C4-2B (cell line): ENCODE measurements around the gene RPS15A.

Experiments used
- H3K27ac ChIP-seq: fragments of 450-650 bp; 2 replicates; pipeline ENCODE4 v1.5.1; 2017
- ZFX ChIP-seq: fragments of 450-650 bp; IDR thresholded peaks from 2 replicates; pipeline ENCODE4 v1.6.1; 2017
- TF ChIP-seq, protein P1 (sequence below): fragments of 450-650 bp; conservative IDR thresholded peaks from 2 replicates; pipeline ENCODE4 v1.5.1; 2017; ENCODE audit warnings: mild to moderate bottlenecking

RPS15A gene

DNA sequence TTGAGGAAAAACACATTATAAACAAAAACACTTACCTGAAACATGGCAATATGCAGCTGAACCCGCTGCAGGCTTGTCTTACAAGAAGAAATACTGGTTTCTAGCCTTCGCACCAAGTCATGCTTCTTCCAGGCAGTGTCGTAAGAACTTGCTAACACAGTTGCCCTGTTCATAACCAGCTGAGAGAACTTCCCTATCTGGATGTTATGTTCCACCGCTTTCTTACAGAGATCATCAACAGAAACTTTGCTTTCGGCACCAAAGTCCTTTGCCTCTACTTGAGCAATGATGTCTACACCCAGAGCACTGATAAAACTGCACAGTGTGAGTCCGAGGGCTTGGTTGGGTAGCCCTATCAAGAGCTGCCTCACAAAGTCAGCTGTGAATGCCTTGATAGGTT is 39.1 kb upstream of the RPS15A start:
- TF ChIP-seq, protein P1, sequence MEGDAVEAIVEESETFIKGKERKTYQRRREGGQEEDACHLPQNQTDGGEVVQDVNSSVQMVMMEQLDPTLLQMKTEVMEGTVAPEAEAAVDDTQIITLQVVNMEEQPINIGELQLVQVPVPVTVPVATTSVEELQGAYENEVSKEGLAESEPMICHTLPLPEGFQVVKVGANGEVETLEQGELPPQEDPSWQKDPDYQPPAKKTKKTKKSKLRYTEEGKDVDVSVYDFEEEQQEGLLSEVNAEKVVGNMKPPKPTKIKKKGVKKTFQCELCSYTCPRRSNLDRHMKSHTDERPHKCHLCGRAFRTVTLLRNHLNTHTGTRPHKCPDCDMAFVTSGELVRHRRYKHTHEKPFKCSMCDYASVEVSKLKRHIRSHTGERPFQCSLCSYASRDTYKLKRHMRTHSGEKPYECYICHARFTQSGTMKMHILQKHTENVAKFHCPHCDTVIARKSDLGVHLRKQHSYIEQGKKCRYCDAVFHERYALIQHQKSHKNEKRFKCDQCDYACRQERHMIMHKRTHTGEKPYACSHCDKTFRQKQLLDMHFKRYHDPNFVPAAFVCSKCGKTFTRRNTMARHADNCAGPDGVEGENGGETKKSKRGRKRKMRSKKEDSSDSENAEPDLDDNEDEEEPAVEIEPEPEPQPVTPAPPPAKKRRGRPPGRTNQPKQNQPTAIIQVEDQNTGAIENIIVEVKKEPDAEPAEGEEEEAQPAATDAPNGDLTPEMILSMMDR = no peak
- TF ChIP-seq ZFX = no peak
- H3K27ac ChIP-seq = no peak overlapping the region

DNA sequence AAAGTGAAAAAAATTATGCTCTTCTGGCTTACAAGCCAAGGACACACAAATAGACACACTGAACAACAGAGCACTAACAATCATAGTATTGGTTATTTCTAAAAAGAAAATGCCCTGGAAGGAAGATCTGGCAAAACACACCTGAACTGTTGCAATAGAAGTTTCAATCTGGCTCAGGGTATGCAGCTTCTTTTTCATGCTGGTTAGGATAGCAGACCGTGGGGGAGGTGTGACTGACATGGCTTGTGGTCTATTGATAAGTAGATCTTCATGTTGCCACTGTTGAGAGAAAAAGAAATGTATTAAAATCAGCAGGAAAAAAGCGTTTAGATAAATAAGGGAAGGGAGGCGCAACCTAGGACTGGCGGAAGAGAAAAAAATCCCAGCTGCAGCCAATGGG is 37.8 kb upstream of the RPS15A start:
- no peak for TF ChIP-seq ZFX
- TF ChIP-seq, protein P1 = no peak
- no peak overlapping the region for H3K27ac ChIP-seq

DNA sequence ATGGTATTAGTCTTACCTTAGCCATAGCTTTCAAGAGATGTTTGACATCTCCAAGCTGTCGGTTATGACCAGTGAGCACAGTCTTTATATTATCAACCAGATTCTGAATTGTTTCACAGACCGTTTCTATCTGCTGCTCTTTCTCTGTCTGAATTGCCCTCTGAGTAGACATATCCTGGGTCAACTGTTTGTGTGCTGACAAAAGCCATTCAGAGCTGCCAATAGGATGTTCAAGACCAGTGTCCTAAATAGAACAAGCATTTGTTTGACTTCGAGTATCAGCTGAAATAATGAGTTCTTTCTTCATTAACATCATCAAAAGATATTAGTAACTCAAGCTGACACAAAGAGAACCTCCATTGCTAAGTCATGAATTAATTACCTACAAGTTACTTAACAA is 26.2 kb upstream of the RPS15A start:
- no peak overlapping the region for H3K27ac ChIP-seq
- TF ChIP-seq ZFX = no peak
- TF ChIP-seq, protein P1 = no peak

DNA sequence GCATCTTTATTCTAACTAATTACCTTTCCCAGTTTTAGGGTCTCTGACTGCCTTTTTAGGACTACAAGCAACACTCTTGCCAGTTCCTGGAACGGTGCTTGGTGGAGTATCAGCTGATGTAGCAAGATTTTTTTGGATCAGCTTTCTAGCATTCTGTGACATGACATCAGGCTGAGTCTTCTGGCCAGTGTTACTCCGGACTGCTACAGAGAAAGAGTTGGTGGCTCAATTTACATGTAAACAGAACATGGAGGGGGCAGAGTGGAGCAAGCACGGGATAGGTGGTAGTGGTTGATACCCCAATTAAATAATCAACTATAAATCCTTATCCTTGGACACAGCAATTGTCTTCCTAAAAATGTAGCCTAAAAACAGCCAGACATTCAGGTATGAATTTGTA is 21.8 kb upstream of the RPS15A start:
- no peak overlapping the region for H3K27ac ChIP-seq
- TF ChIP-seq ZFX = no peak
- TF ChIP-seq, protein P1 = no peak

DNA sequence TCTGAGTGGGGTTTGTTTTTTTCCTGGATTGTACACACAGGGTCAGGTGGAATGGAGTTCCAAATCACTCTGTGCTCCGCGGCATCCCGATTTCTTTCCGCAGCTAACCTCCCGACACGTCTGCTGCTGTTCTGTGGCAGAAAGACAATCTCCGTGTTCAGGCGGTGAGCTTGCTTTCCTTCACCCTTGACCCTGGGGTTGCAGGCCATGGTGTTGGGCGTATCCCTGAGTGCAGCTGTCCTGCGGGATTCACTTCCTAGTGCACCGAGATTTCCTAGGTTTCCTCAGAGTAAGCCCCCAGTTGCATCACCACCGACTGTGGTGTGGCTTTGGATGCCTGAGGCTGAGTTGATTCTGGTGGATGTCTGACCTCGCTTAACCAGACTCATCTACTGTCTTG is 19.0 kb upstream of the RPS15A start:
- no peak overlapping the region for H3K27ac ChIP-seq
- TF ChIP-seq, protein P1 = no peak
- no peak for TF ChIP-seq ZFX

DNA sequence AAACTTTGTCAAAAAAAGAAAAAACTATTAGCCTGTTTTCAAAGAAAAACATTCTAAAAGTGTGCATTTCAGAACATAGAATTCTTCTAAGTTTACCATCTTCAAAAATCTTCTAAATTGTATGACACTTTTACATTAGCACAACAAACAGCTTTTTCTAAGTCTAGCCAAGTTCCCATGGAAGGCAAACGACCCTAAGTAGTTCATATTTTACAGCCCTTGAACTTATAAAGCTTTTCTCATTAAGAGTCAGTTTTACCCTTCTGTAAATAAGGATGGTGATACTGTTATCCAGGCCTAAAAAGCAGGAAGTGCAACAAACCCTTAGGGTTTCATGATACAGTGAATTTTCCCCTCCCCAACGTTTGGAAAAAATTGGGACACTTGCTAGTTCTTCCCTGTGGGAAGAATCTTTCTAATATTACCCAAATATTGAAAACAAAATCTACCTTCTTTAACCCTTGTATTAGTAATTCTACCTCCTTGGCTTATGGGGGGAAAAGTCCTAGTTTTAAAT is 15.2 kb upstream of the RPS15A start:
- TF ChIP-seq ZFX = no peak
- TF ChIP-seq, protein P1 = no peak
- no peak overlapping the region for H3K27ac ChIP-seq

DNA sequence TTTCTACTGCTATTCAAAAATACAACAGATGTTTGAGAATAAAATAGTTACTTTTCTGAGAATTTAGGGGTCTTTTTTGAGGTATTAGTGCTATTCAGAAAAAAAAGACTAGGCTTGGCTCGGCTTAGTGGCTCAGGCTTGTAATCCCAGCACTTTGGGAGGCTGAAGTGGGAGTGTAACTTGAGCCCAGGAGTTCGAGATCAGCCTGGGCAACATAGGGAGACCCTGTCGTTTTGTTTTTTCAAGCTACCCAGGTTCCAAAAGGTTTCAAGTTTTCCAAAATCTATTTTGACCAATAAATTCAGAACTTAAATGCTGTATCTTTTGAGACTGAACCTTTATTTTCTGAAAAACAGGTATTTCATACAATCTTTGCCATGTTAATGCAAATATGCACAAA is 14.4 kb upstream of the RPS15A start:
- TF ChIP-seq, protein P1 = no peak
- no peak for TF ChIP-seq ZFX
- no peak overlapping the region for H3K27ac ChIP-seq
